Measurements from ENCODE around the gene RSU1. TPM values are rescaled to one million over a fixed set of nuclear protein-coding genes. Genes with fewer than 3 reads are reported as not detected.

RSU1 gene
- total and polyA plus RNA-seq, 2 donors (not counting 3 experiments of a cell fraction or from before 2014, with no cell fraction given) = 80.2 to 104 TPM

DNA sequence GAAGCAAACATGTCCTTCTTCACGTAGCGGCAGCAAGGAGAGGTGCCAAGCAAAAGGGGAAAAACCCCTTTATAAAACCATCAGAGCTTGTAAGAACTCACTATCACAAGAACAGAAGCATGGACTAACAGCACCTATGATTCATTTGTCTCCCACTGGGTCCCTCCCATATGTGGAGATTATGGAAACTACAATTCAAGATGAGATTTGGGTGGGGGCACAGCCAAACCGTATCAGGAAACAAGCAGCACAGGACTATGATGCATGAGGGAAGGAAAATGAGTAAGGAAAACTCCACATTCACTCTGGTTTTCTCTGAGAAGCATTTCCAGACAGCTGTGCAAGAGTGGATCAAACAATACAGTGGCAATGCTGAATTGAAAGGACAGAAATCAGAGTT is 81.6 kb downstream of the RSU1 start:
- dilution Hi-C loops (cut with MboI; ENCODE audit: extremely low pct_ligation_motif_present, low sequenced_read_pairs) = no loop called here
- CTCF ChIA-PET = interaction anchor here (0.9 kb wide), 1 partner anchor 11 kb away, joined by 3 read pairs; no protein-coding TSS in a partner anchor
- H3K27ac ChIP-seq (ENCODE audit: insufficient read depth, low read depth, low read length) = no peak overlapping the region
- no peaks in the 10 kb centered on the region for H3K4me1 ChIP-seq (ENCODE audit: control insufficient read depth, extremely low read depth, insufficient read depth, low read length)
- no TSS peak for BruUV-seq (replicated peaks)
- H3K36me3 ChIP-seq (ENCODE audit: control insufficient read depth in 2 of 2, extremely low read depth in 1 of 2, insufficient read depth in 2 of 2, low read length in 2 of 2) = no peaks in the 10 kb centered on the region
- no peak overlapping the region for H3K4me2 ChIP-seq (ENCODE audit: insufficient read depth, low read length)
- intact Hi-C loops (cut with micrococcal nuclease) = no loop called here
- H3K9me3 ChIP-seq (replicated peaks; ENCODE audit: control insufficient read depth, insufficient read depth, low read length) = no peaks in the 10 kb centered on the region
- H4K20me1 ChIP-seq (replicated peaks; ENCODE audit: control insufficient read depth, extremely low read depth, insufficient read depth, low read length) = no peaks in the 10 kb centered on the region
- no peaks in the 10 kb centered on the region for H3K27me3 ChIP-seq (ENCODE audit: control insufficient read depth in 2 of 2, insufficient read depth in 2 of 2, low read length in 2 of 2)
- H3K9me1 ChIP-seq (replicated peaks; ENCODE audit: control insufficient read depth, extremely low read depth, insufficient read depth, low read length) = no peaks in the 10 kb centered on the region
- no peak overlapping the region for H3K4me3 ChIP-seq (replicated peaks in 1 of 3; ENCODE audit: insufficient read depth in 1 of 3, low read depth in 1 of 3, low read length in 3 of 3)
- H3K9ac ChIP-seq (replicated peaks; ENCODE audit: extremely low read depth, insufficient read depth, low read length) = no peak overlapping the region
- TF ChIP-seq GATA2 (IDR thresholded peaks at IDR 0.05; ENCODE audit: insufficient read depth, insufficient read length, low read depth, low read length) (no peak), EZH2 (IDR thresholded peaks at IDR 0.05; ENCODE audit: borderline replicate concordance, low read depth, low read length, severe bottlenecking) (no peak), FOS (IDR thresholded peaks at IDR 0.05; ENCODE audit: borderline replicate concordance, insufficient read depth, low read length) (no peak), POLR2A (IDR thresholded peaks at IDR 0.05; ENCODE audit: low read depth, low read length) (no peak), POLR2AphosphoS5 (IDR thresholded peaks at IDR 0.05; ENCODE audit: insufficient read depth, low read depth, low read length) (no peak), JUN (IDR thresholded peaks at IDR 0.05; ENCODE audit: borderline replicate concordance, insufficient read depth, insufficient read length, low read depth) (no peak), MYC (IDR thresholded peaks at IDR 0.05; ENCODE audit: low read depth, low read length) (no peak)
- TF ChIP-seq, protein P1, sequence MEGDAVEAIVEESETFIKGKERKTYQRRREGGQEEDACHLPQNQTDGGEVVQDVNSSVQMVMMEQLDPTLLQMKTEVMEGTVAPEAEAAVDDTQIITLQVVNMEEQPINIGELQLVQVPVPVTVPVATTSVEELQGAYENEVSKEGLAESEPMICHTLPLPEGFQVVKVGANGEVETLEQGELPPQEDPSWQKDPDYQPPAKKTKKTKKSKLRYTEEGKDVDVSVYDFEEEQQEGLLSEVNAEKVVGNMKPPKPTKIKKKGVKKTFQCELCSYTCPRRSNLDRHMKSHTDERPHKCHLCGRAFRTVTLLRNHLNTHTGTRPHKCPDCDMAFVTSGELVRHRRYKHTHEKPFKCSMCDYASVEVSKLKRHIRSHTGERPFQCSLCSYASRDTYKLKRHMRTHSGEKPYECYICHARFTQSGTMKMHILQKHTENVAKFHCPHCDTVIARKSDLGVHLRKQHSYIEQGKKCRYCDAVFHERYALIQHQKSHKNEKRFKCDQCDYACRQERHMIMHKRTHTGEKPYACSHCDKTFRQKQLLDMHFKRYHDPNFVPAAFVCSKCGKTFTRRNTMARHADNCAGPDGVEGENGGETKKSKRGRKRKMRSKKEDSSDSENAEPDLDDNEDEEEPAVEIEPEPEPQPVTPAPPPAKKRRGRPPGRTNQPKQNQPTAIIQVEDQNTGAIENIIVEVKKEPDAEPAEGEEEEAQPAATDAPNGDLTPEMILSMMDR (IDR thresholded peaks at IDR 0.05; ENCODE audit: extremely low read depth in 1 of 2, insufficient read depth in 1 of 2, low read depth in 1 of 2, low read length in 2 of 2) = no peak
- TF ChIP-seq, protein P2, sequence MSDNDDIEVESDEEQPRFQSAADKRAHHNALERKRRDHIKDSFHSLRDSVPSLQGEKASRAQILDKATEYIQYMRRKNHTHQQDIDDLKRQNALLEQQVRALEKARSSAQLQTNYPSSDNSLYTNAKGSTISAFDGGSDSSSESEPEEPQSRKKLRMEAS (IDR thresholded peaks at IDR 0.05; ENCODE audit: insufficient read depth, insufficient read length) = no peak
- FAIRE-seq = no peak
- H2AFZ ChIP-seq (ENCODE audit: low read depth, low read length) = no peak overlapping the region
- H3K79me2 ChIP-seq (ENCODE audit: control insufficient read depth, insufficient read depth, low read length) = no peaks in the 10 kb centered on the region
- POLR2A ChIA-PET = no interaction called here
- no peak for DNase-seq (ENCODE audit: low read depth, low spot score)
